Left renal cortex interstitium (tissue), 4 donors: Measurements from ENCODE around the gene WWOX. TPM values are rescaled to one million over a fixed set of nuclear protein-coding genes. Genes with fewer than 3 reads are reported as not detected.
"Not testable (repeated sequence)": the region's sequence is repeated elsewhere in the genome, so short reads cannot be mapped to it uniquely, and the experiment has no call there.

Experiments used
- DNase-seq, 4 donors: peaks; one replicate each; pipeline ENCODE4 v3.0.0-alpha.2; 2013; ENCODE audit warnings: low read depth in 4 of 4, low spot score in 2 of 4, missing footprints in 1 of 4
- polyA plus RNA-seq, 4 donors: library from polyadenylated mRNA; unstranded; fragments of 120-200 nt; gene quantifications; one replicate each; pipeline ENCODE4 v1.2.1, GENCODE V29; 2013; ENCODE audit not compliant: insufficient read length in 4 of 4

The WWOX gene
- polyA plus RNA-seq, 4 donors = 32.7 to 42.3 (median 37.2) TPM

GRCh38 chr16:79217375-79218011 is 1118.0 kb downstream of the WWOX start:
- no peak for DNase-seq

GRCh38 chr16:79218351-79218750 is 1118.9 kb downstream of the WWOX start:
- DNase-seq = no peak

GRCh38 chr16:79225994-79226393 is 1126.5 kb downstream of the WWOX start:
- DNase-seq = not testable (repeated sequence)

DNA sequence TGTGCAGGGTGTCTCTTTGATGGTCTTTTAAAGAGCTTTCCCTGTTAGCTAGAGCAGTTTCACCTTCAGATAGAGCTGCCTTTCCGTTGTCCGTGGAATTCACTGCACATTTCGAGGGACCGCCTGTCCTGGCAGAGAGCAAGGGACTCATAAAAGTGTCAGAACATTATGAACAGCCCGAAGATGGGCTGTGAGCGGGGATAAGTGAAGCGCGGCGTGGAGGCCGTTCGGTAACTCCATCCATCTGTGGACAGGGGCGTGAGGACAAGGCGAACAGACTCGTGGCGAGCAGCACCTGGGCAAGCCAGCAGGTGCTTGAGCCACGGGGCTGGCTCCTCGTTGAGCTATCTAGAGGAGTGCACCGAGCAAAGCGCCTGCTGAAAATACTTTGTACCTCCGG is 1129.9 kb downstream of the WWOX start:
- DNase-seq = peak in 2 of 4 donors; percentile 11 to 36

DNA sequence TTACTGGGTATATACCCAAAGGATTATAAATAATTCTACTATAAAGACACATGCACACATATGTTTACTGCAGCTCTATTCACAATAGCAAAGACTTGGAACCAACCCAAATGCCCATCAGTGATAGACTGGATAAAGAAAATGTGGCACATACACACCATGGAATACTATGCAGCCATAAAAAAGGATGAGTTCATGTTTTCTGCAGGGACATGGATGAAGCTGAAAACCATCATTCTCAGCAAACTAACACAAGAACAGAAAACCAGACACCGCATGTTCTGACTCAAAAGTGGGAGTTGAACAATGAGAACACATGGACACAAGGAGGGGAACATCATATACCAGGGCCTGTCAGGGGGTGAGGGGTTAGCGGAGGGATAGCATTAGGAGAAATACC is 1146.2 kb downstream of the WWOX start:
- not testable (repeated sequence) for DNase-seq

DNA sequence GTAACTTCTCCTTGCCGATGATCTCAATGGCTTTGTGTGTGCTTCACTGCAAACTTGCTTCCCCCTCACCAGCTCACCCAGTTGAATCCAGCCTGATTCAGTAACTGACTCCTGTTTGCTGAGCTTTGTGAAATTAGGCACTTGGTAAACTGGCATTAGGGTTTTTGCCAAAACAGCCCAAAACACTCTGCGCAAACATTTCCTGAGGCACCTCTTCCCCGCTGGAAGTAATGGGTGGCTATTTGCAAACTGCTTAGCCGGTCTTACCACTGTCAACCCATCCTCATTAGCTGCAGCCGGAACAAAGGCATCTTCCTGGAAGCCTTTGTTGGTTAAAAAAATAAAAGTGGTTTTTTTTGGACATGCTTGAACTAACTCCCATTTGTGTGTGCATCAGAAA is 1147.9 kb downstream of the WWOX start:
- no peak for DNase-seq

DNA sequence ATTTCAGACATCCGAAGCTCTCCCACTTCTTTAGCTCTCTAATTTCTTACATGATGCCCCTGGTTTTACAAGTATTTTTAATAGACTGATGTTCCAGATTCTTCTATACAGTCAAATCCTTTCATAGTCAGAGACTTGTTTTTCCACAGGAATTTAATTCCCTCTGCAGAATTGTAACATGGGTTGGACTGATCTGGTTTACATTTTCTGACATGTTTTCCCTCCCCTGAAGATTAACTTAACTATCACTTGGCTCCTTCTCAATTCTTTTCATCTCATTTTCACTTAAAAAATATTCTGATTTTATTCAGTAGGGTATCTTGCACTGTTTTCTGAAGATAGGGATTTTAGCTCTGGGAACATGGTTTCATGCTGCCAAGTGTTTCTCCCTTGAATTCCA is 1148.9 kb downstream of the WWOX start:
- DNase-seq = no peak

DNA sequence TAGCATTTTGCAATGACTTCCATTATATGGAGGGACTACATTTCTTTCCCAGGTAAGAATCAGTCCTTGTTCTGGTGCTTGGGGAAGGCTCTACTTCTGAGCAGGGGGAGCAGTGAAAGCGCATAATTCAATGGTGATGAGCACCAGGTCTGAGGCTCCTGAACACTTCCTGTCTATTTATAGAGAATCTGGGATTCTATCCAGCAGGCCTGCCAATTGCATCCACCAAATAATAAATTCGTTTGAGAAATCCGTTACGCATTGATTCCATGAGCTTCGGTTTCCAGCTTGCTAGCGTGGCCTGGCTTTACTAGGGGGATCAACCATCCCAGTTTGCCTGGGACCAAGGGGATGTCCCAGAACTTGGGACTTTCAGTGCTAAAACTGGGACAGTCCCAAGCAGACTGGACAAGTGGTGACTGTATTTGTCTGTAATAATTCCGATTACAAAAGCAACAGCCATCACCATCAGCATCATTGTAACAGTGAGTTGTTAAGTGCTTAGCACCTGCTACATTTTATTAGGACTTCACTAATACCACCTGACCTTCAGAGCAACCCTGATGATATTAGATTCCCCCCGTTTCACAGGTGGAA is 1151.1 kb downstream of the WWOX start:
- no peak for DNase-seq

GRCh38 chr16:79253100-79253631 is 1153.7 kb downstream of the WWOX start:
- no peak for DNase-seq

DNA sequence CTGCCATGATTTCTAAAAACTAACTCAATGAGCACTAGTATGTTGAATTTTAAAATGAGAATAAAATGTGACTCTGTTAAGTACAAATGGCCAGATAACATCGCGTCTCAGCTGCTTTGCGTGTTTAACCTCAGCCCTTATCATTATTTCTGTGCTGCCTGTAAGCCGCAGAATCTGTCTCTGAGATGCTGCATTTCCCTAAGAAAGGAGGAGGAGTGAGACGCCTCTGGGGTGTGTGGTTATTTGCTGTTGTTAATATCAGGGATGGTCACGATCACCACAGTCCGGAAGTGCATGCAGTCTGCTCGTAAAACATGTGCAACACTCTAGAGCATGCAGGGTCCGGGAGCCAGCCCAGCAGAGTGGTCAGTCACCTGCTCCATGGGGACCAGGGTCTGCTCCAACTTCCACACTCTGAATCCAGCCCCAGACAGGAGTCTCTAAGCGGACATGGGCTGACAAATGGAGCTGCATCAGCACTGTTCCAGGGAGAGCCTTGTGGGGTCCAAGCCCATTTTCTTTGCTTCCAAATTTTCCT is 1158.6 kb downstream of the WWOX start:
- DNase-seq = no peak

GRCh38 chr16:79260890-79261289 is 1161.4 kb downstream of the WWOX start:
- DNase-seq = not testable (repeated sequence)

GRCh38 chr16:79261481-79261940 is 1162.1 kb downstream of the WWOX start:
- DNase-seq = peak in 1 of 4 donors; percentile 27

GRCh38 chr16:79261944-79262552 is 1162.6 kb downstream of the WWOX start:
- DNase-seq = no peak

Other genes starting within 250 kb of the WWOX start
- gene CLEC3A, start 77.1 kb upstream of the WWOX start, polyA plus RNA-seq = under 1 TPM in 3 of 4 donors, not detected in 1; 0.18 to 0.52 (median 0.21) TPM